ENCODE results near the gene GPR171. TPM values are rescaled to one million over a fixed set of nuclear protein-coding genes. Genes with fewer than 3 reads are reported as not detected.
A peak's percentile ranks its signal among the peaks of the same experiment; 100 is the strongest.
"Not testable (repeated sequence)": the region's sequence is repeated elsewhere in the genome, so short reads cannot be mapped to it uniquely, and the experiment has no call there.

Gene GPR171
- total RNA-seq (2014; rRNA removed; shearing (Covaris generic)) = not detected in 2 replicates

- no peak for DNase-seq (ENCODE audit: low spot score)
These were observed at the start of gene GPR171 for GRCh38 chr3:151203051-151203420. Gene GPR171 (minus strand): TSS chr3:151203216. CDS start chr3:151199386, 3,830 bp downstream.

GRCh38 chr3:151248772-151249337 is 45.8 kb upstream of the GPR171 start:
- DNase-seq (ENCODE audit: low spot score) = no peak

GRCh38 chr3:151242006-151242405 is 39.0 kb upstream of the GPR171 start:
- DNase-seq (ENCODE audit: low spot score) = not testable (repeated sequence)

GRCh38 chr3:151236736-151237135 is 33.7 kb upstream of the GPR171 start:
- DNase-seq (ENCODE audit: low spot score) = no peak

- DNase-seq (ENCODE audit: low spot score) = no peak
These were observed 33.3 kb upstream of the GPR171 start for GRCh38 chr3:151236316-151236715.

GRCh38 chr3:151234825-151235224 is 31.8 kb upstream of the GPR171 start:
- no peak for DNase-seq (ENCODE audit: low spot score)

- no peak for DNase-seq (ENCODE audit: low spot score)
These were observed 30.0 kb upstream of the GPR171 start for GRCh38 chr3:151232991-151233390.

GRCh38 chr3:151232403-151232802 is 29.4 kb upstream of the GPR171 start:
- DNase-seq (ENCODE audit: low spot score) = not testable (repeated sequence)

- no peak for DNase-seq (ENCODE audit: low spot score)
These were observed 27.6 kb upstream of the GPR171 start for GRCh38 chr3:151230646-151231045.

GRCh38 chr3:151228666-151229040 is 25.6 kb upstream of the GPR171 start:
- DNase-seq (ENCODE audit: low spot score) = no peak

GRCh38 chr3:151227807-151228665 is 25.0 kb upstream of the GPR171 start:
- DNase-seq (ENCODE audit: low spot score) = peak; percentile 92

- no peak for DNase-seq (ENCODE audit: low spot score)
These were observed 24.3 kb upstream of the GPR171 start for GRCh38 chr3:151227266-151227806.

- DNase-seq (ENCODE audit: low spot score) = no peak
These were observed 23.8 kb upstream of the GPR171 start for GRCh38 chr3:151226825-151227224.

- no peak for DNase-seq (ENCODE audit: low spot score)
These were observed 23.1 kb upstream of the GPR171 start for GRCh38 chr3:151226088-151226563.

- no peak for DNase-seq (ENCODE audit: low spot score)
These were observed 22.3 kb upstream of the GPR171 start for GRCh38 chr3:151225040-151225975.

GRCh38 chr3:151224268-151224866 is 21.4 kb upstream of the GPR171 start:
- no peak for DNase-seq (ENCODE audit: low spot score)

GRCh38 chr3:151219056-151219455 is 16.0 kb upstream of the GPR171 start:
- no peak for DNase-seq (ENCODE audit: low spot score)

GRCh38 chr3:151218136-151218535 is 15.1 kb upstream of the GPR171 start:
- DNase-seq (ENCODE audit: low spot score) = no peak

GRCh38 chr3:151216641-151217607 is 13.9 kb upstream of the GPR171 start:
- no peak for DNase-seq (ENCODE audit: low spot score)

GRCh38 chr3:151214459-151214858 is 11.4 kb upstream of the GPR171 start:
- no peak for DNase-seq (ENCODE audit: low spot score)

Data from HT-29 (cell line).